ENCODE measurements around the gene DUSP6. TPM values are rescaled to one million over a fixed set of nuclear protein-coding genes. Genes with fewer than 3 reads are reported as not detected.

Gene DUSP6
- total and polyA plus RNA-seq, 9 donors, result 50.4 to 89.2 (median 68.1) TPM

DNA sequence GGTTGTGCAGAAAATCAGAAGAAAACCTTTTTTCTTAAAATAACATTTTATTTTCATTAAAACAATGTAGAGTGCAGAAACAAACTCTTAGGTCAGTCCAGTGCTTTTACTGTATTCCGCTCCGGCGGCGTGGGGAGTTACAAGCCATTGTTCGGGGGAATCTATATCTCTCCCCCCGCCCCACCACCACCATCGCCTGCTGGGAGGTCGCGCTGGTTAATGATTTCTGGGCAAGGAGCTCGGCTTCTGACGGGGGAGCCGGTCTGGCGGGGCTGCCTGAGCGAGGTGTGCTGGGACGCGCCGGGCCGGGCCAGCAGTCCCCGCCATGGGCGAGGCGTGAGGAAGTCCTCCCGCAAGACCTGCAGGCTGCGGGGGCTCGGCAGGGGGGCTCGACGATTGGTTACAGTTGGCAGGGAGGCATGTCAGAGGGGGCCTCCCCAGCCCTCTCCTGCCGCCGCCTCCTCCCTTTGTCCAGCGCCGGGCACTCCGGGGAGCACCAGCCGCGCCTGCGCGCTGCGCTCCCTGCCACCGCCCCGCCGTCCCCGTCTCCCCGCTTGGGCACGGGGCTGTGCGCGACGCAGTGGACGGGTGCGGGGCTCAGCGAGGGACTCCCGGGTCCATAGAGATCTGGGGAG is 1.0 kb upstream of the DUSP6 start:
- Histone ChIP-seq H3K27ac (ENCODE audit: low read length) (peak overlapping the region; percentile 95), H3K27me3 (ENCODE audit: control insufficient read depth, insufficient read depth, low read length) (peaks cover 13% of the 10 kb centered on the region)
- under 1% methylated on average over 41 of the region's 49 CpGs for WGBS (ENCODE audit: insufficient coverage)

DNA sequence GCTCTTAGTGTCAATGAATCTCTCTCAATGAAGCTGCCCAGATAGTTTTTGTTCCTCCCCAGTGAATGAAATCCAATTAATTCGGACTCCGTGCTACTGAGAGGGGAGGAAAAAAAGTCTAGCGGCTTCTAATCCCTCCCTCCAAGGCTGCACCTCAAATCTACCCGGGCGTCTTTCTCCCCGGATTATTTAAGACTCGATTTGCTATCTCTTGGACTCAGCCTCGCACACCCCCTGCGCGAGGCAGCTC is 134 bp downstream of the DUSP6 start:
- peak overlapping the region; percentile 83 for H3K4me3 ChIP-seq (ENCODE audit: low read length)
- H3K27me3 ChIP-seq (ENCODE audit: control insufficient read depth, insufficient read depth, low read length), result peaks cover 13% of the 10 kb centered on the region
- peaks cover 8% of the 10 kb centered on the region for H3K36me3 ChIP-seq (ENCODE audit: control insufficient read depth, insufficient read depth, low read length)
- H3K4me1 ChIP-seq (ENCODE audit: control insufficient read depth, insufficient read depth, low read length), result peaks cover 22% of the 10 kb centered on the region
- no peaks in the 10 kb centered on the region for H3K9me3 ChIP-seq (replicated peaks; ENCODE audit: control insufficient read depth, low read depth, low read length)
- no peak for DNase-seq
- 0% methylated on average over 7 of the region's 10 CpGs for WGBS (ENCODE audit: insufficient coverage)
- peak overlapping the region; percentile 95 for H3K27ac ChIP-seq (ENCODE audit: low read length)

More for the DNA sequence above, 1.0 kb upstream of the DUSP6 start:
- peaks cover 22% of the 10 kb centered on the region for H3K4me1 ChIP-seq (ENCODE audit: control insufficient read depth, insufficient read depth, low read length)
- no peaks in the 10 kb centered on the region for H3K9me3 ChIP-seq (replicated peaks; ENCODE audit: control insufficient read depth, low read depth, low read length)
- peak overlapping the region; percentile 83 for H3K4me3 ChIP-seq (ENCODE audit: low read length)
- H3K36me3 ChIP-seq (ENCODE audit: control insufficient read depth, insufficient read depth, low read length), result peaks cover 9% of the 10 kb centered on the region
- DNase-seq, result peak; percentile 85

DNA sequence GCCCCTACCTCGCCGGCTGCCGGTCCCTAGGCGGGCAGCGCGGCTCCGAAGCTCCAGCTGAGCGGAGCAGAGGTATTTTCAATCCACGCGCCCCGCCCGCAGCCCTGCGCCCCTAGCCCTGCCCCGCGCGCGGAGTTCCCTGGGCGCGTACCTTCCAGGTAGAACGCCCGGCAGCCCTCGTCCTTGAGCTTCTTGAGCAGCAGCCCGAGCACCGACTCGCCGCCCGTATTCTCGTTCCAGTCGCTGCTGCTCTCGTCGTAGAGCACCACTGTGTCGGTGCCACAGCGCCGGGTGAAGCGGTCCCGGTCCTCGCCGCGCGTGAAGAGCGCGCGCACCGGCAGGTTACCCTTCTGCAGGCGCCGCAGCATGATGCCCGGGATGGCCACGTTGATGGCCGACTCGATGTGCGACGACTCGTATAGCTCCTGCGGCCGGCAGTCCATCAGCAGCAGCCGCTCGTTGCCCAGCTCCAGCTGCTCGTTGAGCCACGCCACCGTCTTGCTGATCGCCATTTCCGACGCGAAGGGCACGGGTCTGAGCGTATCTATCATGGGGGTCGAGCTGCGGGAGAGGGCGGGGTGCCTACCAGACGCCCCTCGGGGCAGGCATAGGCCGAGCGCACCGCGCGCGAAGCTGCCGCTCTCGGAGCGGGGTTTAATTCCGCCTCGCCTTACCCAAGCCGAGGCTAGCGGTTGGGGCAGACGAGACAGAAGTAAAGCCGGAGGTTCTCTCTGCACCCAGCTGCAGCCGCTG is 636 bp downstream of the DUSP6 start:
- peak overlapping the region; percentile 95 for H3K27ac ChIP-seq (ENCODE audit: low read length)
- H3K27me3 ChIP-seq (ENCODE audit: control insufficient read depth, insufficient read depth, low read length), result peaks cover 13% of the 10 kb centered on the region
- no peak for DNase-seq
- peaks cover 8% of the 10 kb centered on the region for H3K36me3 ChIP-seq (ENCODE audit: control insufficient read depth, insufficient read depth, low read length)
- H3K4me3 ChIP-seq (ENCODE audit: low read length), result peak overlapping the region; percentile 83
- under 1% methylated on average over 86 of the region's 87 CpGs for WGBS (ENCODE audit: insufficient coverage)
- peaks cover 26% of the 10 kb centered on the region for H3K4me1 ChIP-seq (ENCODE audit: control insufficient read depth, insufficient read depth, low read length)
- no peaks in the 10 kb centered on the region for H3K9me3 ChIP-seq (replicated peaks; ENCODE audit: control insufficient read depth, low read depth, low read length)

DNA sequence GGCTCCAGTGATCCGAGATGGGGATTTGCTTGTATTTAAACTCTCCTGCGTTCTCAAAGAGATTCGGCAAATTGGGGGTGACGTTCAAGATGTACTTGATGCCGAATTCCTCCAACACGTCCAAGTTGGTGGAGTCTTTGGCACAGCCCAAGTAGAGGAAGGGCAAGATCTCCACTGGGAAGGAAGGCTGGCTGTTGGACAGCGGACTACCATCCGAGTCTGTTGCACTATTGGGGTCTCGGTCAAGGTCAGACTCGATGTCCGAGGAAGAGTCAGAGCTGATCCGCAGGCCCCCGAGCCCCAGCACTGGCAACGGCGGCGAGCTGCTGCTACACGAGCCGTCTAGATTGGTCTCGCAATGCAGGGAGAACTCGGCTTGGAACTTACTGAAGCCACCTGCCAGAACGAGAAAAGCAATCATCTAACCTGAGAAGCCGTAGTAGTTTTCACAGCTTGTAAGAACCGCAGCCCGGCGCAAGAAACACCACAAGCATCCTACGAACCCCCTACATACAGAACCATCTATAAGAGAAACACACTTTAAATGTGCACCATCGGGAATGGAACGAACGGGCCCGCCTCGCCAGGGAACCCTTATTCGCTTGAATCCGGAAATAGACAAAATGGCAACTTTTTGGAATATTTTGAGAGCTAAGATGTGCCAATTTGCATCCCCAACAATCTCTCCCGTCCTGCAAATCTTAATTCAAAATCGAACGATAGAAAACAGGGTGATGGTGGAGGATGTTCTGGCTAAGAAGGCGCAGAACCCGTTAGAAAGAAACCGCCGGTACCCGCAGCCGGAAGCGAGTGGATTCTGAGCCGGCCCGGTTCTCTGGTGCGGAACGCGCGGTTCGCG is 1.4 kb downstream of the DUSP6 start:
- WGBS (ENCODE audit: insufficient coverage), result 1% methylated on average over 32 of the region's 51 CpGs
- DNase-seq, result peak; percentile 44

DNA sequence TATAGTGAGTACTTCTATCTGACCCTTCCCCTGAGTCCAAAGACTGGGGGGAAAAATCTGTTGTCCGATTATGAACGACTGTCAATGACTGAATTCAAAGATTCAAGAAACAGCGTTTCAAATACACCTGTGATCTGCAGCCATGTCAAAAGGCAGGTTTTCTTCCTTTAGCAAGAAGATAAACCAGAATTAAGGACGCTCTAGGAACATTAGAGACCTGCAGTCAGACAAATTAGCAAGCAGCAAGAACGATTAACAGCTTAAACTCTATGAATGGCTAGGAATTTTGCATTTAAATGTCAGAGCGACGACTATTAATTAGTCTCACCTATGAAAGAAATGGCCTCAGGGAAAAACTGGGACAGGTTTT is 2.1 kb downstream of the DUSP6 start:
- peaks cover 39% of the 10 kb centered on the region for H3K4me1 ChIP-seq (ENCODE audit: control insufficient read depth, insufficient read depth, low read length)
- peaks cover 13% of the 10 kb centered on the region for H3K27me3 ChIP-seq (ENCODE audit: control insufficient read depth, insufficient read depth, low read length)
- H3K36me3 ChIP-seq (ENCODE audit: control insufficient read depth, insufficient read depth, low read length), result peaks cover 8% of the 10 kb centered on the region
- no peak for DNase-seq
- no peaks in the 10 kb centered on the region for H3K9me3 ChIP-seq (replicated peaks; ENCODE audit: control insufficient read depth, low read depth, low read length)
- H3K4me3 ChIP-seq (ENCODE audit: low read length), result peak overlapping the region; percentile 83
- WGBS (ENCODE audit: insufficient coverage), result 14% methylated on average over 4 of the region's 7 CpGs
- H3K27ac ChIP-seq (ENCODE audit: low read length), result peak overlapping the region; percentile 95

More for the DNA sequence above, 1.4 kb downstream of the DUSP6 start:
- peaks cover 13% of the 10 kb centered on the region for H3K27me3 ChIP-seq (ENCODE audit: control insufficient read depth, insufficient read depth, low read length)
- peaks cover 8% of the 10 kb centered on the region for H3K36me3 ChIP-seq (ENCODE audit: control insufficient read depth, insufficient read depth, low read length)
- H3K27ac ChIP-seq (ENCODE audit: low read length), result peak overlapping the region; percentile 95
- H3K4me1 ChIP-seq (ENCODE audit: control insufficient read depth, insufficient read depth, low read length), result peaks cover 34% of the 10 kb centered on the region
- H3K9me3 ChIP-seq (replicated peaks; ENCODE audit: control insufficient read depth, low read depth, low read length), result no peaks in the 10 kb centered on the region
- H3K4me3 ChIP-seq (ENCODE audit: low read length), result peak overlapping the region; percentile 83

DNA sequence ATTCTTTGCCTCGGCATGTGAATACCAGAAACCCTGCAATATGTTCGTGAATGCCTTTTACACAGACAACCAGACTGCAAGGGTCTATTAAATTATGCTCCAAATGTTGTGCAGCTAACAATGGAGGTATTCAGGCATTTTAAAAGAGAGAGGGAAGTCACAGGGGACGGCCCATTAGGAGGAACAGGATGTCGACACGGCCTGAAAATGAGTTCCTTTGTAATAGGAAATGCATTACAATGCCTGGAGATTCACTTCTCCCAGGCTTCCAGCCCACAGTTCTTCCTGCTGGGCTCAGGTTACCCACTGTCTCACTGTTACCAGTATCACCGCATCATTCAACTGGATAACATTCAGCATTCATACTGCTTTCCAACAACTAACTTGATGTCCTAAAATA is 2.5 kb downstream of the DUSP6 start:
- WGBS (ENCODE audit: insufficient coverage), result 5% methylated on average over 3 of the region's 6 CpGs
- Histone ChIP-seq H3K4me1 (ENCODE audit: control insufficient read depth, insufficient read depth, low read length) (peaks cover 36% of the 10 kb centered on the region), H3K27me3 (ENCODE audit: control insufficient read depth, insufficient read depth, low read length) (peaks cover 13% of the 10 kb centered on the region)

DNA sequence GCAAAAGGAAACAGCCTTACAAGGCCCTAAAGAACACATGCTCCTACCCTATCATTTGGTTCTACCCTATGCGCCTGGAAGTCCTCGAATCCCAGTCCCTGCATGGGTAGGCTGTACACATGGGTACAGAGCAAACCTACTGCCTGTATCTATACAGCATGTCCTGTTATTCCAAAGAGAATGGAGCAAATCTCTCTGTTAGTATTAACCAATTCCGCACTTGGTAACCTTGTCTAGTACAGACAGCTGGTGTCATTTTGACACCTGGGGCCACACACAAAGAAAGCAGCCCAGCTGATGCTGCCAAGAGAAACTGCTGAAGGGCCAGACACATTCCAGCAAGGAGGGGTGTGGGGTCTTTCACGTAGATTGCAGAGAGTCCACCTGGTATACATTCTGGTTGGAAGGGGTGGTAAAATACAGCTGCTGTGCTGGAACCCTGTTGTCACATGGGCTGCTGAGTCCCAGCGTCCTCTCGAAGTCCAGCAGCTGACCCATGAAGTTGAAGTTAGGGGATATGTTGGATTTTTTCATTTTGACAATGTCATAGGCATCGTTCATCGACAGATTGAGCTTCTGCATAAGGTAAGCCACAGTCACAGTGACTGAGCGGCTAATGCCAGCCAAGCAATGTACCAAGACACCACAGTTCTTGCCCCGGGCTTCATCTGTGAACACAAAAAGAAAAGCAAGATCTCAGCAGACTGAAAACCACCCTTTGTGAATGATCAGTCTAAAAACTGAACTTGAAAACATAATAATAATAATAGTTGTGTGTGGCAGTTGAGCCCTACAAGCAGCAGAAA is 3.2 kb downstream of the DUSP6 start:
- Histone ChIP-seq H3K9me3 (replicated peaks; ENCODE audit: control insufficient read depth, low read depth, low read length) (no peaks in the 10 kb centered on the region), H3K4me3 (ENCODE audit: low read length) (peak overlapping the region; percentile 83), H3K36me3 (ENCODE audit: control insufficient read depth, insufficient read depth, low read length) (peaks cover 8% of the 10 kb centered on the region), H3K4me1 (ENCODE audit: control insufficient read depth, insufficient read depth, low read length) (peaks cover 34% of the 10 kb centered on the region), H3K27ac (ENCODE audit: low read length) (peak overlapping the region; percentile 95), H3K27me3 (ENCODE audit: control insufficient read depth, insufficient read depth, low read length) (peaks cover 13% of the 10 kb centered on the region)
- WGBS (ENCODE audit: insufficient coverage), result 34% methylated on average over 5 of the region's 10 CpGs
- no peak for DNase-seq

More for the DNA sequence above, 2.5 kb downstream of the DUSP6 start:
- H3K36me3 ChIP-seq (ENCODE audit: control insufficient read depth, insufficient read depth, low read length), result peaks cover 8% of the 10 kb centered on the region
- DNase-seq, result peak; percentile 88
- H3K27ac ChIP-seq (ENCODE audit: low read length), result peak overlapping the region; percentile 95
- H3K9me3 ChIP-seq (replicated peaks; ENCODE audit: control insufficient read depth, low read depth, low read length), result no peaks in the 10 kb centered on the region
- H3K4me3 ChIP-seq (ENCODE audit: low read length), result peak overlapping the region; percentile 83

DNA sequence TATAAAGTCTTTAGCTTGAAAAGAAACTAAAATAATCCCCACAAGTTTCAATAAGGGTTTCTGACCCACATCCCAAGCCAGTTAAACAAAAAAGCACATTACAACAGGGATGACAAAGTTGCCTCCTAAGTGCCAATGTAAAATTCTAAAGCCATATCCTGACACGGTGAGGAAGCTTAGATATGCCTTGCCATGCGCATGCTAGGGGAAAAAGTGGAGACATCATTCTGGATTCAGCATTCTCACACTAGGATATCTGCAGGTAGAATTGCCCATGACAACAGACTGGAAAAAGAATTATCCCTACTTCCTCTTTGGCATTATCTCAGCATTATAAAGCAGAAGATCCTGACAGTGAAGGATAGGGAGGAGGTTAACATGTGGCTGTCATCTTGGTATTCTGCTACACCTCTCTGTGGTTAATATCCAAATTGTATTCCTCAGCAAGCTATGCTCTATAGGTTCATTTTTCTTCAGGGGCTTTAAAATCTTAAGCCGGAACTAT is 4.9 kb downstream of the DUSP6 start:
- Histone ChIP-seq H3K27ac (ENCODE audit: low read length) (peak overlapping the region; percentile 32), H3K36me3 (ENCODE audit: control insufficient read depth, insufficient read depth, low read length) (peaks cover 8% of the 10 kb centered on the region), H3K9me3 (replicated peaks; ENCODE audit: control insufficient read depth, low read depth, low read length) (no peaks in the 10 kb centered on the region), H3K4me3 (ENCODE audit: low read length) (no peak overlapping the region), H3K4me1 (ENCODE audit: control insufficient read depth, insufficient read depth, low read length) (peaks cover 31% of the 10 kb centered on the region), H3K27me3 (ENCODE audit: control insufficient read depth, insufficient read depth, low read length) (peaks cover 13% of the 10 kb centered on the region)
- no CpG with 5 or more reads among the region's 3 CpGs for WGBS (ENCODE audit: insufficient coverage)
- no peak for DNase-seq

DNA sequence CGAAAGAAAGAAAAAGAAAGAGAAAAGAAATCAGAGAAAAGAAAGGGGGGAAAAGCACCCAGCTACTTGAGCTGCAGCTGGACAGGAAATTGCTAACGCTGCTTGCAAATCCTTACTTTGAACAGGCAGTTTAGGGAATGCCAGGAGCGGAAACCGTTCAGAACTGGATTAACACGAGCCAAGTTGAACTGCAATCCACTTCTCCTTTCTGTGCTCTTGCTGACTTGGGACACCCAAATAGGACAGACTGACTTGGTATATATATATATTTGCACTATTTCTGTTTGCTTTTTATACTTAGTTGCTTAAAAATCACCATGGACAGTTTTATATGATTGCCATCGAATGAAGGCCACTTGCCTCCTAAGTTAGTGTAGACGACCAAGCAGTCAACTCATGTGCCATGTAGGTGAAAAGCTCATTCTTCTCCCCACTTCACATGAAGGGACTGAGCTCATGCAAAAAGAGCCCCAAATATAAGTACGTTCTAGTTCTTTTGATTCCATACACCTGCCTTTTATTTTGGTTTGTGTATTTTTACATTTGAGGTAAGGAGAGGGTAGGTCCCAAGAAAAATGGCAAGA is 5.5 kb downstream of the DUSP6 start:
- Histone ChIP-seq H3K27ac (ENCODE audit: low read length) (peak overlapping the region; percentile 32), H3K27me3 (ENCODE audit: control insufficient read depth, insufficient read depth, low read length) (peaks cover 13% of the 10 kb centered on the region), H3K4me1 (ENCODE audit: control insufficient read depth, insufficient read depth, low read length) (peaks cover 31% of the 10 kb centered on the region), H3K36me3 (ENCODE audit: control insufficient read depth, insufficient read depth, low read length) (peaks cover 8% of the 10 kb centered on the region), H3K4me3 (ENCODE audit: low read length) (no peak overlapping the region), H3K9me3 (replicated peaks; ENCODE audit: control insufficient read depth, low read depth, low read length) (no peaks in the 10 kb centered on the region)
- DNase-seq, result peak; percentile 95
- 10% methylated on average over 2 of the region's 8 CpGs for WGBS (ENCODE audit: insufficient coverage)
